Neuronal stem cell (in vitro differentiated cells): ENCODE measurements around the gene CSH1.
"Not testable (repeated sequence)": the region's sequence is repeated elsewhere in the genome, so short reads cannot be mapped to it uniquely, and the experiment has no call there.

Source experiments
- DNase-seq: peaks from one replicate; pipeline ENCODE4 v3.0.0-alpha.2; 2013; ENCODE audit warnings: low spot score
- H2AFZ ChIP-seq: one replicate; pipeline ENCODE4 v1.6.1; 2013; ENCODE audit warnings: mild to moderate bottlenecking, low read length, inconsistent platforms
- H2AK5ac ChIP-seq: 2 replicates; pipeline ENCODE4 v1.6.1; 2013; ENCODE audit warnings: low read depth, mild to moderate bottlenecking, inconsistent platforms, low read length, moderate library complexity, mixed read lengths
- H2BK120ac ChIP-seq: 2 replicates; pipeline ENCODE4 v1.6.1; 2013; ENCODE audit warnings: low read depth, mild to moderate bottlenecking, inconsistent platforms, low read length, moderate library complexity, mixed read lengths
- H2BK12ac ChIP-seq: one replicate; pipeline ENCODE4 v1.6.1; 2013; ENCODE audit warnings: low read length, inconsistent platforms
- H2BK15ac ChIP-seq: 2 replicates; pipeline ENCODE4 v1.6.1; 2013; ENCODE audit warnings: mild to moderate bottlenecking, low read length, inconsistent platforms, mixed read lengths
- H2BK5ac ChIP-seq: one replicate; pipeline ENCODE4 v1.6.1; 2013; ENCODE audit warnings: inconsistent platforms, mild to moderate bottlenecking, low read length, moderate library complexity
- H3K14ac ChIP-seq: one replicate; pipeline ENCODE4 v1.6.1; 2013; ENCODE audit warnings: low read length, inconsistent platforms
- H3K18ac ChIP-seq: 2 replicates; pipeline ENCODE4 v1.6.1; 2013; ENCODE audit warnings: low read length, inconsistent platforms
- H3K23ac ChIP-seq: 2 replicates; pipeline ENCODE4 v1.6.1; 2013; ENCODE audit warnings: low read depth, mild to moderate bottlenecking, mixed read lengths, low read length, inconsistent platforms; ENCODE audit not compliant: poor library complexity
- H3K27ac ChIP-seq: replicated peaks from 3 replicates; pipeline ENCODE4 v1.5.1; 2013; ENCODE audit warnings: low read length, inconsistent platforms
- H3K27me3 ChIP-seq, 3 experiments: 2 replicates each; pipeline ENCODE4 v1.6.1; 2013; ENCODE audit warnings: low read length in 3 of 3, mild to moderate bottlenecking in 2 of 3, inconsistent platforms in 1 of 3, low read depth in 1 of 3, mixed read lengths in 1 of 3, moderate library complexity in 1 of 3; ENCODE audit not compliant: control insufficient read depth in 3 of 3, insufficient read depth in 3 of 3
- H3K36me3 ChIP-seq, 2 donors: replicated peaks in 1 of 2; 2 replicates each; pipeline ENCODE4 v1.6.1; 2013; ENCODE audit warnings: low read length in 2 of 2; ENCODE audit not compliant: control insufficient read depth in 2 of 2, insufficient read depth in 2 of 2
- H3K4ac ChIP-seq: 2 replicates; pipeline ENCODE4 v1.6.1; 2013; ENCODE audit warnings: inconsistent platforms, mild to moderate bottlenecking, low read length, moderate library complexity
- H3K4me1 ChIP-seq, 2 donors: 1 replicate in 1 of 2; 2 replicates in 1 of 2; pipeline ENCODE4 v1.6.1; 2013; ENCODE audit warnings: low read length in 2 of 2, low read depth in 1 of 2; ENCODE audit not compliant: control insufficient read depth in 2 of 2, insufficient read depth in 1 of 2
- H3K4me2 ChIP-seq: one replicate; pipeline ENCODE4 v1.6.1; 2013; ENCODE audit warnings: mild to moderate bottlenecking, low read length, inconsistent platforms; ENCODE audit not compliant: insufficient read depth, poor library complexity, severe bottlenecking
- H3K4me3 ChIP-seq, 2 donors: 2 replicates each; pipeline ENCODE4 v1.5.1; 2013; ENCODE audit warnings: low read length in 2 of 2, mild to moderate bottlenecking in 2 of 2, inconsistent platforms in 1 of 2, moderate library complexity in 1 of 2
- H3K79me1 ChIP-seq: one replicate; pipeline ENCODE4 v1.6.1; 2013; ENCODE audit warnings: low read depth, mild to moderate bottlenecking, inconsistent platforms, low read length, moderate library complexity
- H3K9ac ChIP-seq: one replicate; pipeline ENCODE4 v1.6.1; 2013; ENCODE audit warnings: mild to moderate bottlenecking, low read depth, low read length, inconsistent platforms; ENCODE audit not compliant: poor library complexity
- H3K9me3 ChIP-seq, 2 donors: replicated peaks in 1 of 2; 2 replicates each; pipeline versions ENCODE3 to v1.6.1; 2013; ENCODE audit warnings: low read length in 2 of 2, mild to moderate bottlenecking in 2 of 2, inconsistent platforms in 1 of 2, low read depth in 1 of 2, mixed read lengths in 1 of 2, moderate library complexity in 1 of 2; ENCODE audit not compliant: control insufficient read depth in 2 of 2, insufficient read depth in 1 of 2
- H4K8ac ChIP-seq: one replicate; pipeline ENCODE4 v1.6.1; 2013; ENCODE audit warnings: low read depth, mild to moderate bottlenecking, inconsistent platforms, low read length, moderate library complexity
- H4K91ac ChIP-seq: one replicate; pipeline ENCODE4 v1.6.1; 2013; ENCODE audit warnings: low read length, low read depth, mild to moderate bottlenecking, inconsistent platforms; ENCODE audit not compliant: poor library complexity
- WGBS, 2 donors: extraction: QIAGEN DNeasy Blood & Tissue Kit; methylation state at CpG; one replicate each; pipeline ENCODE4 v1.1.7; 2013; ENCODE audit warnings: missing lambda C conversion rate in 2 of 2, mixed read lengths in 1 of 2; ENCODE audit not compliant: insufficient read length in 2 of 2, insufficient replicate concordance in 1 of 2; ENCODE audit errors: extremely low coverage in 2 of 2; 5-methylcytosine and 5-hydroxymethylcytosine counted together

Gene CSH1

DNA sequence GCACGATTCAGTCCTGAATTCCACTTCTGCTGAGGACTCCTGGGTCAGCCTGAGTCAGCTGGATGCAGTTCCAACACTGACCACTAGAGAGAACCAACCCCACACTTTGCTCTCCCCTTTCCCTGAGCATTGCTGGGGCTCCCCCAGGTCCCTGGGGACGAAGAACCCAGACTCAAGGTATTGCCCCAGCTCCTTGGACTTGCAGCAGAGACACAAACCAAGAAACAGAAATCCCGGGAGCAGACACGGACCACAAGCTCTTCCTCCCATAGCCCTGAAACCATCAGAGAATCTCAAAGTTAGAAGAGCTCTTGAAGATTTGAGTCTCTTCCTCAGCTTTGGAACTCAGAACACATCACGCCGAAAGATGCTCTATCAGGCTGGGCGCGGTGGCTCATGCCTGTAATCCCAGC is 22.9 kb upstream of the CSH1 start:
- H4K8ac ChIP-seq = no peak overlapping the region
- H2BK15ac ChIP-seq = no peak overlapping the region
- no peak overlapping the region for H2BK120ac ChIP-seq
- no peaks in the 10 kb centered on the region for H3K36me3 ChIP-seq
- H3K18ac ChIP-seq = no peak overlapping the region
- H3K9me3 ChIP-seq = no peaks in the 10 kb centered on the region
- H2AFZ ChIP-seq = no peak overlapping the region
- peak; percentile 68 for DNase-seq
- H3K14ac ChIP-seq = no peak overlapping the region
- no peak overlapping the region for H3K27ac ChIP-seq
- H2BK12ac ChIP-seq = no peak overlapping the region
- H3K23ac ChIP-seq = no peak overlapping the region
- H4K91ac ChIP-seq = no peak overlapping the region
- no peak overlapping the region for H3K4me2 ChIP-seq
- no peak overlapping the region for H3K9ac ChIP-seq
- no peak overlapping the region for H3K4ac ChIP-seq
- H3K4me3 ChIP-seq = no peak overlapping the region
- peaks cover 0 to 3% of the 10 kb centered on the region in 2 donors for H3K4me1 ChIP-seq
- H2AK5ac ChIP-seq = no peak overlapping the region
- WGBS, 2 donors = no CpG with 5 or more reads among the region's 8 CpGs
- H3K79me1 ChIP-seq = no peaks in the 10 kb centered on the region
- no peak overlapping the region for H2BK5ac ChIP-seq
- no peaks in the 10 kb centered on the region for H3K27me3 ChIP-seq

DNA sequence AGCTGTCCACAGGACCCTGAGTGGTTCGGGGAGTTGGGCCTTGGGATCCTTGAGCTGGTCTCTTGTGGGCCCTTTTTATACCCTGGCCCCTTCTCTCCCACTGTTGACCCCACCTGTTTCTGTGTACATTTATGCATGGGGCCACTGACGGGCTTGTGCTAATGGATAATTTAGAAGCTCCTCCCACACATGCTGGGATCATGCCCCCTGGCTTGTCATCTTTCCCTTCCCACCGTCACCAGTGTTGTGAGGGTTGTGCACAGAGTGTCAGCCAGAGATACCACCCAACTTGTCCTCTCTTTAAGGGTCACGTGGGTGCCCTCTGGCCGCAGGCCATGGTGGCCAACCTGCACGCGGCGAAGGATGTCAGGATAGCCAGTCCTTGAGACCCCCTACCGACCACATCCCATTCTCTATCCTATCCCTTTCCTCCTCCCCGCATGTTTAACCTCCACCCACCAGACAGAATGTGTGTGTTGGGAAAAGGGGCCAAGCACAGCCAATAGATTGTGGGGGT is 22.5 kb upstream of the CSH1 start, which contains the start of gene GH1:
TSS of gene GH1 (minus strand) at position 51 of the 517 bp plus-strand sequence. CDS start 63 bp downstream, outside the sequence.
- not testable (repeated sequence) for H3K14ac ChIP-seq, H3K23ac ChIP-seq, H3K27ac ChIP-seq, DNase-seq, H3K9ac ChIP-seq, H3K9me3 ChIP-seq, H3K4ac ChIP-seq, H2BK12ac ChIP-seq, H3K27me3 ChIP-seq, H4K8ac ChIP-seq, H3K4me1 ChIP-seq, H2BK120ac ChIP-seq, H4K91ac ChIP-seq, H2AFZ ChIP-seq, H3K4me2 ChIP-seq, H3K4me3 ChIP-seq, H2BK15ac ChIP-seq, H3K36me3 ChIP-seq, H3K79me1 ChIP-seq, H2BK5ac ChIP-seq
- Histone ChIP-seq H2AK5ac (peak within 1 kb of the TSS; percentile 68), H3K18ac (peak within 1 kb of the TSS; percentile 41)
- WGBS, 2 donors = no CpG with 5 or more reads among the region's 10 CpGs

- H4K91ac ChIP-seq = no peak overlapping the region
- H3K36me3 ChIP-seq = no peaks in the 10 kb centered on the region
- DNase-seq = no peak
- no peaks in the 10 kb centered on the region for H3K9me3 ChIP-seq
- H3K14ac ChIP-seq = no peak overlapping the region
- H3K4me1 ChIP-seq = peaks cover 0 to 3% of the 10 kb centered on the region in 2 donors
- H4K8ac ChIP-seq = no peak overlapping the region
- no peak overlapping the region for H3K9ac ChIP-seq
- H2AFZ ChIP-seq = no peak overlapping the region
- no CpG with 5 or more reads among the region's 10 CpGs for WGBS, 2 donors
- H3K4ac ChIP-seq = no peak overlapping the region
- H2AK5ac ChIP-seq = no peak overlapping the region
- no peak overlapping the region for H2BK15ac ChIP-seq
- no peak overlapping the region for H3K4me2 ChIP-seq
- H3K23ac ChIP-seq = no peak overlapping the region
- H3K27ac ChIP-seq = no peak overlapping the region
- H3K79me1 ChIP-seq = no peaks in the 10 kb centered on the region
- H3K27me3 ChIP-seq = no peaks in the 10 kb centered on the region
- H2BK5ac ChIP-seq = no peak overlapping the region
- no peak overlapping the region for H3K4me3 ChIP-seq
- H2BK120ac ChIP-seq = no peak overlapping the region
- H2BK12ac ChIP-seq = no peak overlapping the region
- no peak overlapping the region for H3K18ac ChIP-seq
These were observed 21.9 kb upstream of the CSH1 start for GRCh38 chr17:63918305-63918704.

DNA sequence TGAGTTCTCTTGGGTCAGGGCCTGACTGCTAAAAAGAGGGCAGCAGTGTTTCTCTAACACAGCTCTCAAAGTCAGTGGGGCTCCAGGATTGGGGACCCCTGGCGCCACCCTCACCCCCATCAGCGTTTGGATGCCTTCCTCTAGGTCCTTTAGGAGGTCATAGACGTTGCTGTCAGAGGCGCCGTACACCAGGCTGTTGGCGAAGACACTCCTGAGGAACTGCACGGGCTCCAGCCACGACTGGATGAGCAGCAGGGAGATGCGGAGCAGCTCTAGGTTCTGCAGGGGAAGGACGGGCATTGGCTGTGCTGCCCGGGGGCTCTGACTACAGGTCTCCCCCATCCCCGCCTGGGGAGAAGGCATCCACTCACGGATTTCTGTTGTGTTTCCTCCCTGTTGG is 21.3 kb upstream of the CSH1 start:
- H3K18ac ChIP-seq = peak overlapping the region; percentile 41
- no peak overlapping the region for H3K27ac ChIP-seq
- H3K4me2 ChIP-seq = no peak overlapping the region
- peak overlapping the region; percentile 68 for H2AK5ac ChIP-seq
- no peak overlapping the region for H4K8ac ChIP-seq
- no peak overlapping the region for H2AFZ ChIP-seq
- H3K4me1 ChIP-seq = peaks cover 0 to 3% of the 10 kb centered on the region in 2 donors
- no peak overlapping the region for H3K4me3 ChIP-seq
- H3K79me1 ChIP-seq = no peaks in the 10 kb centered on the region
- no peak overlapping the region for H2BK5ac ChIP-seq
- H2BK15ac ChIP-seq = no peak overlapping the region
- H4K91ac ChIP-seq = no peak overlapping the region
- H3K4ac ChIP-seq = no peak overlapping the region
- H3K14ac ChIP-seq = no peak overlapping the region
- no peaks in the 10 kb centered on the region for H3K36me3 ChIP-seq
- no peaks in the 10 kb centered on the region for H3K27me3 ChIP-seq
- WGBS, 2 donors = no CpG with 5 or more reads among the region's 13 CpGs
- no peak overlapping the region for H2BK120ac ChIP-seq
- H3K9ac ChIP-seq = no peak overlapping the region
- H3K9me3 ChIP-seq = no peaks in the 10 kb centered on the region
- no peak for DNase-seq
- H3K23ac ChIP-seq = no peak overlapping the region
- no peak overlapping the region for H2BK12ac ChIP-seq
